NCI-H1417 (cell line): Measurements from ENCODE around the gene PHACTR3.

Experiments used
- DNase-seq, 3 experiments: peaks; one replicate each; lab custom pipeline; 2025; lab: John Stamatoyannopoulos, UW

Gene PHACTR3

DNA sequence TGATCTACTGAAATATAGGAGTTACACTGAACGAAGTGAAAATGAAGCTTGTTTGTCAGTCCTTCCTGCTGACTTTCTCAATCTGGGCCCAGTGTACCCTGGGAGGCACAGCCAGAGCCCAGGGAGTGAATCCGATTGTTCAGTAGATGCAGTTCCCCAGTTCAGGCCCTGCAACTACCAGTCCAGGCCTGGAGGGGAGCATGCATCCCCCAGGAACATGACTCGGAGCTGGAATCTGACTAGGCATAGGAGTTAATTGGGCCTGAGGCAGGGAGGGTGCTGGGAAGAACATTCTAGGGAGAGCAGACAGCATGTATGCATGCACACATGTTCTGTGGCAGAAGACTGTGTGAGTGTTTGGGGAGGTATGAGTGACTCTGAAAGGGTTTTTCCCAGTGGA, 42.1 kb downstream of the PHACTR3 start:
- DNase-seq: no peak

DNA sequence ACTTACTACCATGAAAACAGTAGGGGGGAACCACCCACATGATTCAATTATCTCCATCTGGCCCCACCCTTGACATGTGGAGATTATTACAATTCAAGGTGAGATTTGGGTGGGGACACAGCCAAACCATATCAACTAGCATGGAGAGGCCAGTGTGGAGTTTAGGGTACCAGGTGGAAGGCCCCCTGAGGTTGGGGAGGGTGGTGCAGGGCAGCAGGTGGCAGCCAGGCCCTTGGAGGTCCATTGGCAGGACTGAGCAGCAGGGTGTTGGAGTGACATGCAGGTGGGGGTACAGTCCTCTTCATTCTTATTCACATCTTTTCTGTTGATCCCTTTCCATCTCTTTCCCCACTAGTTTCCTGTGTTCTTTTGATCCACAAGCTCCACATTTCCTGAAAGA, 42.9 kb downstream of the PHACTR3 start:
- DNase-seq: no peak

- DNase-seq: peak in 1 of 3 experiments; percentile 28
Measured at GRCh38 chr20:59648466-59649070, 44.2 kb downstream of the PHACTR3 start.

GRCh38 chr20:59650418-59650817, 46.1 kb downstream of the PHACTR3 start:
- no peak for DNase-seq

DNA sequence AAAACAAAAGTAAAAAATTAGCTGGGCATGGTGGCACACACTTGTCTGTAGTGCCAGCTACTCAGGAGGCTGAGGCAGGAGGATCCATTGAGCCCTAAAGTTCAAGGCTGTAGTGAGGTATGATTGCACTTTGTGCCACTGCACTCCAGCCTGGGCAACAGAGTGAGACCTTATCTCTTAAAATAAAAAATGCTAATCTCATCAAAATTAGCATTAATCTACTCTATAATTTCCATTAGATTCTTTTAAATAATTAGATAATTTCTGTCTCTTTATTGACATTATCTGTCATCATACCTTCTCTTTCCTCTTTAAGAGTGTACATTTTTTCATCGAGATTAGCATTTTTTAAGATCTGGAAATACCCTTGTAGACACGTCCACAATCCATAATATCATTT, 48.0 kb downstream of the PHACTR3 start:
- DNase-seq: no peak

GRCh38 chr20:59656417-59656816, 52.1 kb downstream of the PHACTR3 start:
- no peak for DNase-seq

GRCh38 chr20:59657459-59658046, 53.2 kb downstream of the PHACTR3 start:
- DNase-seq: no peak

DNA sequence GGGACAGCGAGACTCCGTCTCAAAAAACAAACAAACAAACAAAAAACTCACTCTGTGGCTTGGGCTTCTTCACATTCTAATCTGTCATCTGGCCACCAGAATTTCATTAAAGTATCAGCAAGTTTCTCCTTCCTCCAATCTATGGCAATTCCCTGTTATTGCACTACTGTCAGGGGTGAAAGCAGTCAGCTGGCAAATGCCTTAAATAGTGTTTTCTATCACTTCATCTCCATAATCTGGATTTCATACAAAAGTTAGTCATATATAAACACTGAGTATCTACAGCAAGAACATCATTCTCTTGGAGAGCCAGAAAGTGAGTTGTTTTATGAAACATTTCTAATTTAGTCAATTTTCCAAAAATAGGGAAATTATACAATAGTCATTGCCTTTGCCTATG, 56.1 kb downstream of the PHACTR3 start:
- no peak for DNase-seq

DNA sequence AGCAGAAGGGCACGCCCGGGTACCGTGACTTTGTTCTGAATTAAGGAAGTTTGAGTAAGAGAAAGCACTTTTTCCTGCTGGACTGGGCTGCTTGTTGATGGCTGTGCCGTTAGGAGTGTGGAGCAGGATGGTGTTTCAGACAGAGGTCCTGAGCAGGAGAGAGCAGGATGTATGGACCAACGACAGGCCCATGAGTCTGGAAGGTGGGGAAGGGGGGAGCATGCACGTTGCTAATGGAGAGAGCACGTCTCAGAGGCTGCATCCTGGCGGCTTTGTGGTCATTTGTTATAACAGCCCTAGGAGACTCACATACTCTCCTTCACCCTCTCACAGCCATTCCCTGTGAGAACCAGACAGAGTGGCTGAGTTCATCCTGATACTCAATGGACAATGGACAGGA, 56.8 kb downstream of the PHACTR3 start:
- no peak for DNase-seq

DNA sequence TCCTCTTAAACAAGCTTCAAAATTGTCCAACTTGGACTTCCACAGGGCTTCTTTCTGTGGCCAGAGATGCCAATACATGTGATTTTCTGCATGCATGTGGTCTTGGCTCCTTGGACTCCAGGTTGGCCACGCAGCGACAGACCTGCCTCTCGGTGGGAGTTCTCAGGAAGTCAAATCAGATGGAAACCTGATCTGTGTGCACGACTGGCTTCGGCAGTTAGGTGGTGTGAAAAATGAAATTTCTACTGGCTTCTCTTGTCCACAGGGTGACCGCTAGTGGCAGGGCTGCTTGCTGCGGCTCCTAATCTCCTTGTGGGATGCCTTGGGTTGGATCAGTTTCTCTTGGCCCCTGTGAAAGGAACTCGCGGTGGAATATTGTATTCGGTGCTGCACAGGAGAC, 57.3 kb downstream of the PHACTR3 start:
- DNase-seq: no peak

GRCh38 chr20:59662161-59662560, 57.8 kb downstream of the PHACTR3 start:
- DNase-seq: no peak

DNA sequence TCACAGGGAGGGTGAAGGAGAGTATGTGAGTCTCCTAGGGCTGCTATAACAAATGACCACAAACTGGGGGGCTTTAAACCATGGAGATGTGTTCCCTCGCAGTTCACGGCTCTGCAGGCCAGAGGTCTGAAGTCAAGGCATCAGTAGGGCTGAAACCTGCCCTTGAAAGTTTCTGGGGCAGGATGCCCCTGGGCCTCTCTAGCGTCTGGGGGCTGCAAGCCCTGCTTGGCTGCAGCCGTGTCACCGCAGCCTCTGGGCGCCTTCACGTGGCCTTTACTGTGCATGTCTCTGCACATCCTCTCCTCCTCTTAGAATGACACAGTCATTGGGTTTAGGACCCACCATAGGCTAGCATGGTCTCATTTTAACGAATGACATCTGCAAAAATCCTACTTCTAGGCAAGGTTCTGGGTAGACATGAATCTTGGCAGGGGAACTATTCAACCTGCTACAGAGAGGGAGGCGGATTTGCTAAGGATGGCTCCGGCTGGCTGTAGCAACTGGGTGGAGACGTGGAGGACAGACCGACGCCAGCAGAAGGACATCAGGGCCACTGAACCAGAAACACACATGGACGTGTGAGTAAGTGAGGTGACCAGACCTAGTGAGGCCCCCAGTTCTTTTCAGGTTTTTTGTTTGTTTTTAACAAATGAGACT, 58.6 kb downstream of the PHACTR3 start:
- DNase-seq: no peak

DNA sequence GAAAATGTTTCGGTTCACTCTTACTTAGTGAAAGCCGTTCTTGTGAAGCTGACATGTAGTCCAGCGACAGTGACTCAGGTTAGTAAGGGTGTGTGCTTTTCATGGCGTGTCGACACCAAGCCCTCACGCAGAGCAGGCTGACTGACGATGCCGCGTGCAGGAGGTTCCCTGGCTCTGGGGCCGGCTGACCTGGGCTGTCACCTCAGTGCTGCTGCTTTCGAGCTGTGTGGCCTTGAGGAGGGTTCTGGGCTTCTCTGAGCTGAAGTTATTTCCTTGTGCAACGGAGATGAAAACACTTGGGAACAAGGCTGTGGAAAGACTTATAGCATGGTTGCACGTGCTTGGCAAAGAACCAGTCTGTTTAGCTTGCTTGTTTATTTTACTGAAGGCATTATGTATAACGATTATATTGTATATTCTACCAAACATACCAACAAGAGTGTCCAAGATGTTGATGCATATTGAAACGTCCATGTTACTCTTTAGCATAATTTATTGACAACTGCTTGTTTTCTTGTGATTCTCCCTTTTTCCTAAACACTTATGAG, 59.2 kb downstream of the PHACTR3 start:
- DNase-seq: no peak

- DNase-seq: no peak
Measured at GRCh38 chr20:59664421-59664941, 60.1 kb downstream of the PHACTR3 start.

GRCh38 chr20:59665656-59666555, 61.6 kb downstream of the PHACTR3 start:
- no peak for DNase-seq

DNA sequence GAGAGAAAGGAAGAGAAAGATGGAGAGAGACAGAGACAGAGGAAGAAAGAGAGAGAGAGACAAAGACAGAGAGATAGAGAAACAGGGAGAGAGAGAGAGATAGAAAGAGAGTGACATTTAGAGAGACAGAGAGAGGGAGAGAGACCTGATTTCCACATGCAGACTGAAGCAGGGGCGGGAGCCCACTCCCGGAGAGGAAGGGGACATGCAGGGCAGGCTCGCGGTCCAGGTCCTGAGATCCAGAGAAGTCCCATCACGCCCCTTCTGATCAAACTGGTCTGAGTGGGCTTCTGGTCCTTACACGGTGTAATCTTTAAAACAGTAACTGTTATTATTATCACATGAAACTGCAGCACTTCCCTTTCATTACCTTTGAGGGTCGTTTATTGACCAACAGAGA, 62.2 kb downstream of the PHACTR3 start:
- no peak for DNase-seq

- peak in 1 of 3 experiments; percentile 29 for DNase-seq
Measured at GRCh38 chr20:59667131-59667530, 62.8 kb downstream of the PHACTR3 start.

- DNase-seq: no peak
Measured at GRCh38 chr20:59667981-59668515, 63.7 kb downstream of the PHACTR3 start.

GRCh38 chr20:59668926-59669850, 64.8 kb downstream of the PHACTR3 start:
- no peak for DNase-seq

GRCh38 chr20:59670786-59671492, 66.6 kb downstream of the PHACTR3 start:
- no peak for DNase-seq
